ENCODE results near the gene CHCHD3. TPM values are rescaled to one million over a fixed set of nuclear protein-coding genes. Genes with fewer than 3 reads are reported as not detected.
A peak's percentile ranks its signal among the peaks of the same experiment; 100 is the strongest.

Gene CHCHD3
- total RNA-seq, 1 experiment from 2014 or later: 115 TPM

DNA sequence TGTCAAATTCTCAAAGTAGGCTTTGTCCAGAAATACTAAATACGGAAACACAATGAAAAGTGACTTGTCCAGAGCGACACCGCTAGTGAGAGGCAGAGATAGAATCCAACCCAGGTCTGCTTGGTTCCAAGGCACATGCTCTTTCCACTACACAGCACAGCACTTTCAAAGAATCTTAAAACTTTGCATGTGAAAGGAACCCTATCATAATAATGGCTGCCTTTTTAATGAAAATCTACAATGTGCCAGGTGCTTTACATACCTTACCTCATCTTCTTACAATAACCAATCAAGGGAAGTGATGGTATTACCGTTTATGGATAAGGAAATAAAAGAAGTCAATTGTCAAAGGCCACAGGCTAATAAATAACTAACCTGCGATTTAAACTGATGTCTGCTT lies 2.6 kb downstream of the CHCHD3 start:
- no peak for DNase-seq (ENCODE audit: low read depth)

DNA sequence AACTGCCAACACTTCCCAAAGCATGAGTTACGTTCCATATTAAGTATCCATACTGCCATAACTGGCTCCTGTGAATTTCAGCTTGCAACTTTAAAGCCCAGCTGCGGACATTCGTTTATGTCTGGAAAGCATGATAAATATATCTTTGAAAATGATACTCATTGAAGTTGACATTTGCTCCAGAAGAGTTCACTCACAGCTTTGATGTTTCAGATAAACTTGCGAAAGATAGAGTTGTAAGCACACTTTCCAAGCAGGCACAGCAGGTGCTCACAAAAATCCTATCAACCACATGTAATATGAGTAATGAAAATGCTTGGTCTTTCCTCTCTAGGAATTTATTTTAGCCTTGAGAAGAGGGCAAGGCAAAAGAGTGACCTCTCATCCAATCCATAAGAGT lies 4.5 kb downstream of the CHCHD3 start:
- DNase-seq (ENCODE audit: low read depth): peak; percentile 44

DNA sequence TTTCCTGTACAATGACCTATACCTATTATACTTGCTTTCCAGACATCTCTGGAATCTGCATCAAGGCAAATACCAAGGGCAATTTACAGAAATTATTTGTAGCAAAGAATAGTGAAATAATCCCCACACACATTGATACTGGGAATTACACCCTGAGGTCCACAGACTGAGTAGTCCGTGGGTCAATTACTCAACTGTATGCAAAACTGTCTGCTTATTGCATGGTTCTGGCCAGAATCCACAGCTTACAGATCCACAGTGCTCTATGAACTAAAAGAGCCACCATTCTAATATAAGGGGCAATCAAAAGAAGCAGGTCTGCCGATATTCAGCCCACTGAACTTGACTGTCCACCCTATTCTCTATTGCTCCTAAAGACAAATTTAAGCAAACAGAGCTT lies 5.7 kb downstream of the CHCHD3 start:
- no peak for DNase-seq (ENCODE audit: low read depth)

DNA sequence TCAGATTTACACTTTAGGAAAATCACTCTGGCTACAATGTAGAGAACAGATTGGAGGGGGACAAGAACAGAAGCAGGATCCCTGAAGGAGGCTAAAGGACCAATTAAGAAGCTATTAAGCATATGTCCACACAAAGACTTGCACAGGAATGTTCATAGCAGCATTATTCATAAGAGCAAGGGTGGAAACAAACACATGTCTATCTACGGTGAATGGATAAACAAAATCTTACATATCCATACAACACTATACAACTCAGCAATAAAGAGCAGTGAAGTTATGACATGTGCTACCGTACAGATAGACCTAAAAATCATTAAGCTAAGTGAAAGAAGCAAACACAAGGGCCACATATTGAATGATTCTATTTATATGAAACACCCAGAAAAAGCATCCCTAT lies 10.4 kb downstream of the CHCHD3 start:
- DNase-seq (ENCODE audit: low read depth): no peak

DNA sequence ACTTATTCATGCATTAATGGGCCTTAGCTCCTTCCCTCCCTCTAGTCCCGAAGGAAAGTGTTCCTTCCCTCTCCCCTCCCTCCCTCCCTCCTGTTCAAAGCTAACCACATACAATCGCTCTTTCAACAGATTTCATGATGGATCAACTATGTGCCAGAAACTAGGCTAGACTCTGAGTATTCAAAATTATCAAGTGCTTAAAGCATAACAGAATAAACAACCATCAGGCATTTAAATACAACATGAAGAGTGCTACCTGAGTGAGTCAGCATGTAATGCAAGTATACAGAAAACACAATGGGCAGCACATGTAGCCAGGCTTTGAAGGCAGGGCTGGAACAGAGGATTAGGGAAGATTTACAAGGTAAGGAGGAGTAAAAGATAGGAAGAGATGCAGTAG lies 11.3 kb downstream of the CHCHD3 start:
- DNase-seq (ENCODE audit: low read depth): no peak

DNA sequence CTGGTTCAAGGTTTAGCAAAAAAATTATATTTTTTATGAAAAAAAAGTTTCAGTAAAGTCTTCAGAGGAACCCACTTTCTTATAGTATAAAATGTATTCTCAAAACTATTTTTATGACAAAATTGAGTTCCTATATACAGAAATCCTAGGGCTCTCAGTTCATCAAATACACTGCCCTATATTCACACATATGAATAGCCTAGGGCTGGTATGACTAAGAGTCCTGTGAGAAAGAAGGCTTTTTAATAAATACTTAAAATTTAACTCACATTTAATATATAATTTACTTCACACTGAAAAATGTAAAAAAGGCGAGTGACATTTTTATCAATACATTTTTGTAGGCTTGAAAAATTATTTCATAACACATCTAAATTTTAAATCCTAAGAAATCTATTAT lies 16.6 kb downstream of the CHCHD3 start:
- no peak for DNase-seq (ENCODE audit: low read depth)

DNA sequence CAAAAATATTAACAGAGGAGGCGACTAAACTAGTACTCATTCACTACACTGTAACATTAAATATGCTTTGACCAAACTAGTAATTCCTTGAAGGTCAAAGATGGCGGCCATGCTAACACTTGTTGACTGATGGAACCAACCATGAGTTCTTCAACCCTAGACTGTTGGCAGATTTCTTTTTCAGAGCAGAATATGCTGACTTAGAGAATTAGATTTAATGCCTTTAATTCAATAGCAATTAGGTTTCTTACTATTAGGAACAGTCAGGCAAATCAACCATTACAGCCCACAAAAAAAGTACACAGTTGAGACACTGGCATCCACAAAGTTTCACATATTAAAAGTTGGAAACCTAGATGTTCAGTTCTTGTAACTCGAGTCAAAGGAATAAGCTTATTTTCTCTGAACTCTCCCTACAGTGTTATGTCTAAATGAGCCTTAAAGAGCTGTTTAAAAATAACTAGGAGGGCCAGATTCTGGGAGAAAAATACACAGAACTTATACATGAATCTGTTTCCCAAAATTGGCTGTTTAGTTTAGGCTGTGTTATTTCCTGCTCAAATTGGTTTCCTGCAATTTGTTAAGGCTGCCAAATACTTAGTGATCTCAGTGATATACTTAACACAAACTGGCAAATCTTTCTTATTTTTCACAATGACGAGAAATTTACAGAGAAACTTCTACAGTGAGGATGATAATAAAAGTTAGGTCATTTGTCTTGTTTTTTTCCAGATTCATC lies 17.6 kb downstream of the CHCHD3 start:
- DNase-seq (ENCODE audit: low read depth): no peak

DNA sequence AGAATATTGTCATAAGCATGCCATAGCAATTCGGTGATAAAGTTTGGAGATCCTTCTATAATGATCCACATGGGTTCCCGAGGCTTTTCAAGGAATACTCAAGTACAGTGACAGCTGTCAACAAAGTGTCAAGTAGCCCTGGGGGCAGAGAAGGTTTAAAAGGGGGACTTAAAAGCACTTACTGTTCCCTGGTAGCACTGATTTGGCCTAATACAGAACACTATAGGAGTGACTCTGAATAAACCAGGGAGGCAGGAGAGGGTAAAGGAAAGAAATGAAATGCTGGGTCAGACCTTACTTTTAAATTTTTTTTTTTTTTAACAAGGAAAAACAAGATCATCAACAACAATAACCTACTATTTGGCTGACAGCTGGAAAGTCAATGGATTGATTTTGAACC lies 20.1 kb downstream of the CHCHD3 start:
- no peak for DNase-seq (ENCODE audit: low read depth)

DNA sequence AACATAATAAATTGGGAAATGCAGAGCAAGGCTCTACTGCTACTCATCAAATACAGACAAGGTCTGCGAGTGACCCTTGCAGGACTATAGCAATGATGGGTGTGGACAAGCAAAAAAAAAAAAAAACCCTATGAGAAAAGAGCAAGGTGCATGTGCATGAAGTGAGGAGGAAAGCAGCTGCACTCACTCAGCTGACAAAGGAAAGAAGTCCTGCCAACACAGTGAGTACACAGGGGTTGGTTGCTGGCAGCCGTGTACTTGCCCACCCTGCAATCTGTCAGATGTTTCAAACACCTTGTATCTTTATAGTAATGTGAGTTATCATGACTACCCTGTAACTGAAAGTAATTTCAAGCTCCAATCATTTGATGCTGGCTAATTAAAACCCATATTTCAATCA lies 20.5 kb downstream of the CHCHD3 start:
- no peak for DNase-seq (ENCODE audit: low read depth)

DNA sequence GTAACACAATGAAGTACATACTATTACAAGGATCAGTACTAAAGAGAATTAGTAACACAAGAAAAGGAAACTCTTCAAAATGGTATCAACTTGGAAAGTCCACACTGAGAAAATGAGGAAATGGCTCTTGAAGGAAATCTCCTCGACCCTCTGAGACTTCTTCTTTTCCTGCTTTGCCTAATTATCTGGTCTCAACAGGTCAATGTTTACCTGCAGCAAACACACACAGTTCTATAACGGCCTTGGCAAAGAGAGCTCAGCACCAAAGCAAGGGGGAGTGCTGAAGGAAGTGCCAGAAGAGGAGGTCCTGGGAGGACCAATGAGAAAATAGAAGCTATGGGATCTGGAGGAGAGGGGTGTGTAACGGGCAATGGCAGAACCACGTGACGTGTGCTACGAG lies 21.9 kb downstream of the CHCHD3 start:
- no peak for DNase-seq (ENCODE audit: low read depth)

DNA sequence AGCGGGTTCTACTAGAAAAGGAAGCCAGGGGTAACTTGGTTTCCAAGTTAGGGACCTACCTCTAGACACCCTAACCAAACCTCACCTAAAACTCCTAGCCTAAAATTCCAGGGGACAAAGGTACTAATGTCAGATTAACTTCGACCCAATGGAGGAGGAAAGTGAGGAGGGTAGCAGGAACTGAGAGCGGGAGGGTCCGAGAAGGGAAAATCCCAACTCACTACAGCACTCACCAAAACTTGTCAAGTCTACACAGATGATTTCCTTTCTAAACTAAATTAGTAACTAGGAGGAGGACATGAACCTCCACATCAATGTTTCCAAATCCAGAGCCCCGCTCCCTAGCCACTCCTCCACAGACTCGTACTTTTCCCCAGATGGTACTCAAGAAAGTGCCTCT lies 22.6 kb downstream of the CHCHD3 start:
- no peak for DNase-seq (ENCODE audit: low read depth)

DNA sequence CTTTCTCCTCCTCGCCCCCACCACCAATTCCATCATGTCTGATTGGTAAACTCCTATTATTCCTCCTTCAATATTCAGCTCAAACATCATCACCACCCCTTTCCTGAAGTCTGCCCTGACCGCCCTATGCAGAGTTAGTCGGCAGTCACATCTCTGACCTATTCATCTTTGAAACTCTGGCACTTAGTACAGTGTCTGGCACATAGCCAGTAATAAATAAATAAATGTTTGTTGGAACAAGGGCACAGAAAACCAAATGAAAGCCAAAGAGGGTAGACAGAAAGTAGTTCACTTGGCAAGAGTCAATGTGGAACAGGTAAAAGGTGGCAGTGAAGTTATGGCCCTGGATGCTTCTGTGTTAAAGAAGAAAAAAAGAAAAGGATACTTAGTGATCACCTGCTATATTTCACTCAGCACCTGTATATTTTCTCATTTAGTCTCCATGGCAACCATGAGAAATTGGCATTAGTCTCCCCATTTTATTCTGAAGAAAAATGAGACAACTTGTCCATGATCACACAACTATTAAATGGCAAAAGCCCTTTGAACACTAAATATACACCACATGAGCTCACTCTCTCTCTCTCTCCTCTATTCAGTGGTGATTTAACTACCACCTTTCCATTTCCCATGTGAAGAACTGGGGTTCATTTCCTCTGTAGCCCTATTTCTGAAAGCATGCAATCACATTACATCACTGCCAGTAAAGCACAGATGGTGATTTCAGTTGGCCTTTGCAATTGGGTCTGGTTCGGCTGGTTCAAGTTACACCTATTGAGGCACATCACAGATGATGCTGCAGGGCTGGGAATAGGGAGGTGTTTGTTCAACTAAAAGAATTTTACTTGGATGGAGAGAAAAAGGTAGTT lies 25.3 kb downstream of the CHCHD3 start:
- DNase-seq (ENCODE audit: low read depth): peak; percentile 20

DNA sequence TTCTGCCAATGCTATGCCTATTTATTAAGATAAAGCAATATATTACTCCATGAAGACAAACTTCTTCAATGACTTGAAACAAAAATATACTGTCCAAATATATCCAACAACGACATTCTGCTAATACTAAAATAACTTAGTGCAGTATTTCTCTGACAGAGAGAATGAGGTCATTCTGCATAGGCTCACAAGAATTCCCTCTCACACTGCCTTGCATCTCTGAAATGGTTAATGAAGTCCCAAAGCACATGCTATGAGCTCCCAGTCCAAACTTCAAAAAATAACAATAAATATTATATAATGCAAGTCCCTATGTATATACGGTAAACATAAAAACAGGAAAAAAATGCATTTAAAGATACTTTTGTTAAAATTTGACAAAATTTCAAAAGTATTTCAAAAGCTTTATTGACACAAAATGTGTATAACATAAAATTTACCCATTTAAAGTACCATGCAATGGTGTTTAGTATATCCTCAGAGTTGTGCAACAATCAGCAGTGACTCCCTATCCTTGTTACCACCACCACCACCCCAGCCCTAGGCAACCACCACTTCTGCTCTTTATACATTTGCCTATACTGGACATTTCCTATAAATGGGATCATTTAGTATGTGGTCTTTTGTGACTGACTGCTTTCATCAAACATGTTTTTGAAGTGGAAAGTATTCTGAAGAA lies 27.6 kb downstream of the CHCHD3 start:
- no peak for DNase-seq (ENCODE audit: low read depth)

DNA sequence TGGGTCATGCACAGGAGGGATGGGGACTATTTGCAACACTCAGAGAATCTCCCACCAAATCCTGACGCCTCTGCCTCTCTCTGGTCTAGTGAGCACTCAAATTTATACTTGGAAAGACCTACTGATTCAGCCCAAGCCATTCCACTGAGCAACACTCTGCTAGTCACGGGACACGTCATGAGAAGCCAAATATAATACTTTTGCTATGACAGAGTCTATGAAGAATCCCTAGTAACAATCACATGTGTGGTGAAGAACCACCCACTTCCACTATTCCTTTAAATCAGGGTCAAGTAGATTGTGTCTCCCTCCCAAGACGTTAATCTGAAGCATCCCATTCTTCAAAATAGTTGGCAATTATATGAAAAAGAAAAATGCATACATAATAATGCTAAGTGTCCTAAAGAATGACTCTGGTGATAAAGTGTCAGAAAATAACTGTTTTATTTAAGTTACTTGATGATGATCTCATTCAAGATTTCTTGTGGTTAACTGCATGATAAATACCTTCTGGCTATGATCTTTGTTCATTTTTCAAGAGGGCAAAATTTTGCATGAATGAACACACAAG lies 28.5 kb downstream of the CHCHD3 start:
- DNase-seq (ENCODE audit: low read depth): peak; percentile 97

DNA sequence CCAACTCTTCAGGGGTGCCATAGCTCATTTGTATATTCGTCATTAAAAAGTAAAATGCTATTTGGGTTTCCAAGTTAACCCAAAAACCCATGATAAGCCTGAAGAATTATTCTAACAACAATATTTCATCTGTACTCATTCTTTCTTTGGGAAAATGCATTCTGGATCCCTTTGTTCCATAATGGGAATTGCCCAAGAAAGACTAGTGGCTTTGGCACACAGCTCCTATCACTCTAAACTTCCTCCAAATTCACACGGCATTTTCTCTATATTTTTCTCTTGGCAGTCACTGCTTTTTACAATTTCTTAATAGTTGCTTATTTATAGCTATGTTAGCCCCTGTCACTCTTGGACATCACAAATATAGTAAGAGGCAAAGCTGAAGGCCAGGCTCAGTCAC lies 29.1 kb downstream of the CHCHD3 start:
- no peak for DNase-seq (ENCODE audit: low read depth)

DNA sequence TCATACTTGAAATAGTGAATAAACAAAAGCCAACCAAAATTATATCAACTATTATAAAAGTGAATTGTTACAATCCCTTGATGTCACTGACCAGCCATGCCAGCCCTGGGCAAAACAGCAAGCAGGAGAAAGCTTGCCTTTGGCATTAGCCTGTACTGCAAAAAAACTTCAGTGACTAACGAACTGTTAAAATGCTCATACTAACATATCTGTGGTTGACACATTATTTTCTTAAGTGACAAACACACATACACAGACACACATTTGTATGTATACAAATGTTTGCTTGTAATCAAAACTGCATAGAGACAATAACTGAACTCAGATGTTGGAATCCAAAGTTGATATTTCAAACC lies 29.5 kb downstream of the CHCHD3 start:
- DNase-seq (ENCODE audit: low read depth): no peak

DNA sequence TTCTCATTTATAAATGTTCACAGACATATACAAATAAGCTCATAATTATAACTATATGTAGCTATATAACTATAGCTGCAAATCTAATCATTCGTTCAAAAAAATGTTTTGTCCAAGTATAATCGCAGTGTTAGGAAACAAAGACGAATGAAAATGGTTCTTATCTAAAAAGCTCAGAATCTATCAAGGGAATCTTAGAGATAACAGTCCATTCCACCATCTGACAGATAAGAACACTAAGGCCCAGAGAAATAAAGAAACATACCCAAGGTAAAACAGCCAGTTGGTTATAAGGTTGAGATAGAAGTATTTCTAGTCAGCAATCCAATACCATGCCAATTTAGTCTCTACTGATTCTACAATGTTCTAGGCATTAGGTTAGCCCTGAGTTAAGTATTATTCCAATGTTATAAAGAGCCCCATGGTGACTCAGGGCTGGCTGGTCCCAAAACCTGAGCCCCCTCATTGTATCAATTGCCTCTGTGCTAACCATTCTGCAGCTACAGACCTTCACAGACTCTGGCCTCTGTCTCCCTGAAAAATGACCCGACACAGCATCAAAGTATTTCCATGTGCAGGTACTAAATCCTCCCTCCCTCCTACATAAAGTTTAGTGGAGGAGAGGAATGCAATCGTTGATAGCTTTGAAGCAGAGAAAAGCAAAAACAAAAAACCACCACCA lies 30.0 kb downstream of the CHCHD3 start:
- DNase-seq (ENCODE audit: low read depth): no peak

DNA sequence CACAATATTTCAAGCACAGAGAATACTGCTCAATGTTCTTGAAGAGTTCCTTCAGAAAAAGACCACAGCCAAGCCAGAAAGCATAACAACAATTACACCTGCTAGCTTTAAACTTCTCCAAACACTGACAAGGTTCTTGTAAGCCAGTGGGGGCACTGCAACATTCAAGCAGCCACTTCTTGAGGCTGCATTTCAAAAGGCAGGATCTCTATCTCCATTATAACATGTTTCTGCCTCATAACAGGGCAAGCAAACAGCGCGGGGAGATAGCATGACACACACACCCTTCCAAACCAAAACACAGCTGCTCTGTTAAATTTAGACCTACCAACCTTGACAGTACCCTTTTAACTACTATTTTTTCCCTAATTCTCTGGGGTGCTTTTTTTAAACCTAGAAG lies 30.8 kb downstream of the CHCHD3 start:
- peak; percentile 93 for DNase-seq (ENCODE audit: low read depth)

DNA sequence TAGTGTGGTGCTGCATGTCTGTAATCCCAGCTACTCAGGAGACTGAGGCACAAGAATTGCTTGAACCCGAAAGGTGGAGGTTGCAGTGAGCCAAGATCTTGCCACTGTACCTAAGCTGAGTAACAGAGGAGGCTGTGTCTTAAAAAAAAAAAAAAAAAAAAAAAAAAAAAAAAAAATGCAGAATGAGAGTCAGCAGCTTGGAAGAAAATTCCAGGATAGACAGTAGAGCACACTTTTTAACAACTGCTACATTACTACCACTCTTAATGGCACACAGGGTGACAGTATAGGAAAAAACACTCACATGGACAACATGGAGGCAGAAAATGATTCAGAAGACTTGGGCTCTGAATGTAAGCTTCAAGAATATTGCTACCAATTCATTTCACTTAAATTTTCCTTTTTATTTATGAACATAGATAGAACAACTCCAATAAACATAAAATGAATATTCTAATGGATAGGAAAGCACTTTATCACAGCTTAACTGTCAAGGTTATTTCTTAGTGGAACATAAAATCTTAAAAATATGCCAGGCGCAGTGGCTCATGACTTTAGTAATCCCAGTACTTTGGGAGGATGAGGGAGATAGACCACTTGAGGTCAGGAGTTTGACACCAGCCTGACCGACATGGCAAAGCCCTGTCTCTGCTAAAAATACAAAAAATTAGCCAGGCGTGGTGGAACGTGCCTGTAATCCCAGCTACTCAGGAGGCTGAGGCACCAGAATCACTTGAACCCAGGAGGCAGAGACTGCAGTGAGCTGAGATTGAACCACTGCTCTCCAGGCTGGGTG lies 31.5 kb downstream of the CHCHD3 start:
- no peak for DNase-seq (ENCODE audit: low read depth)

DNA sequence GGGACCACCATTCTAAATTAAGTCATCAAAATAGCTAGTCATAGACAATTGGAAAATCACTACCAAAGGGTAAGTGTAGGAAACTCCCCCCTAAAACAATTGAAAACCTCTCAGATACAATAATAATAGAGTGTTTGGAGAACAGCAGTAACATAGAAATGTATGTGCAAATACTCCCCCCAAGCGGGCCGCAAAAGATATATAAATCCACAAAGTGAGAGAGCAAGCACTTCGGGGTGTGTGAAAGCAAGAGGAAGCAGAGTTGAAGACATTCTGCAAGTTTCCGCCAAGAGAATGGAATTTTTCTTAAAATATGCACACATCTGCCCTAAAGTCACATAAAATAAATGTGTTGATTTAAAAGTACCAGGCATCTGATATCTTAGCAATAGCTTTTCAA lies 33.3 kb downstream of the CHCHD3 start:
- DNase-seq (ENCODE audit: low read depth): no peak

DNA sequence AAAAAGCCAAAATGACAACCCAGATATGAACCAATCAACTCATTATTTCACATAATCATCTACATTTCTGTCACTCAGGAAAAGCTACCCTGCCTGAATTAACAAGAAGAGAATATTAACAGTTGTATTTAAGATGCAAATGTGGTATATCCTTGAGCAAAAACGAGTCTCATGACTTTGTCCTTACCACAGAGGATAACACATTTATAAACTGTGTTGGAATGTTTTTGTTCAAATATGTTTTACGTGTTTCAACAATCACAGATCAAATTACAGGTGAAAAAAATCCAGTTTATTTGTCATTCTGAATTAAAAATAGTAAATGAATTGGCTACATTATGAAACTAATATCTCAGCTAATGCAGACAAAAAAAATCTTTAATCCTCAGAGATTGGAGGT lies 34.6 kb downstream of the CHCHD3 start:
- no peak for DNase-seq (ENCODE audit: low read depth)

All from LHCN-M2 (cell line).